Smooth muscle cell (in vitro differentiated cells): ENCODE results near the gene POU2F3. TPM values are rescaled to one million over a fixed set of nuclear protein-coding genes. Genes with fewer than 3 reads are reported as not detected.
"Not testable (repeated sequence)": the region's sequence is repeated elsewhere in the genome, so short reads cannot be mapped to it uniquely, and the experiment has no call there.

Experiments used
- DNase-seq: peaks from one replicate; lab custom pipeline; 2025; ENCODE audit not compliant: unreplicated experiment; lab: John Stamatoyannopoulos, UW
- H2AFZ ChIP-seq: fragments of 200-600 bp; sonication (generic); 2 replicates; pipeline ENCODE4 v1.6.0; 2016; ENCODE audit warnings: antibody characterized with exemption, low read depth, mild to moderate bottlenecking
- H3F3A ChIP-seq: fragments of 200-600 bp; sonication (generic); 2 replicates; pipeline ENCODE4 v1.6.0; 2017; ENCODE audit warnings: antibody characterized with exemption, low read depth
- H3K27ac ChIP-seq: fragments of 200-600 bp; sonication (generic); 2 replicates; pipeline ENCODE4 v1.5.1; 2016; ENCODE audit warnings: low read depth, mild to moderate bottlenecking
- H3K27me3 ChIP-seq: fragments of 200-600 bp; sonication (generic); 2 replicates; pipeline ENCODE4 v1.6.1; 2016; ENCODE audit warnings: low read depth, mild to moderate bottlenecking
- H3K36me3 ChIP-seq: fragments of 200-600 bp; sonication (generic); 2 replicates; pipeline ENCODE4 v1.5.1; 2016; ENCODE audit warnings: low read depth
- H3K4me1 ChIP-seq: fragments of 200-600 bp; sonication (generic); 2 replicates; pipeline ENCODE4 v1.5.1; 2016; ENCODE audit warnings: low read depth
- H3K4me2 ChIP-seq: fragments of 200-600 bp; sonication (generic); 2 replicates; pipeline ENCODE4 v1.6.0; 2016; ENCODE audit warnings: mild to moderate bottlenecking
- H3K4me3 ChIP-seq: fragments of 200-600 bp; sonication (generic); 2 replicates; pipeline ENCODE4 v1.5.1; 2016; ENCODE audit warnings: mild to moderate bottlenecking
- H3K79me2 ChIP-seq: fragments of 200-600 bp; sonication (generic); 2 replicates; pipeline ENCODE4 v1.6.0; 2016; ENCODE audit warnings: low read depth, mild to moderate bottlenecking
- H3K9ac ChIP-seq: fragments of 200-600 bp; sonication (generic); 2 replicates; pipeline ENCODE4 v1.6.0; 2016; ENCODE audit warnings: low read depth
- H3K9me3 ChIP-seq: fragments of 200-600 bp; sonication (generic); replicated peaks from 2 replicates; pipeline ENCODE4 v1.5.1; 2016; ENCODE audit warnings: low read depth
- H4K20me1 ChIP-seq: fragments of 200-600 bp; sonication (generic); 2 replicates; pipeline ENCODE4 v1.6.0; 2016; ENCODE audit warnings: low read depth
- CTCF ChIP-seq: fragments of 200-600 bp; sonication (generic); IDR thresholded peaks from 2 replicates; pipeline ENCODE4 v1.5.1; 2017; ENCODE audit warnings: borderline replicate concordance, mild to moderate bottlenecking, antibody characterized with exemption; ENCODE audit not compliant: insufficient read depth, poor library complexity, severe bottlenecking
- WGBS: methylation state at CpG from one replicate; pipeline ENCODE4 v1.1.7; 2016; ENCODE audit warnings: low lambda C conversion rate; 5-methylcytosine and 5-hydroxymethylcytosine counted together
- polyA plus RNA-seq: library from polyadenylated mRNA; unstranded; fragments of >200 nt; fragmentation: Nextera tagmentation; extraction: Ambion mirVana; gene quantifications from 2 replicates; pipeline ENCODE4 v1.2.1, GENCODE V29; 2016
- total RNA-seq: library from RNA; depleted of rRNA; stranded (reverse); fragments of >200 nt; gene quantifications from 2 replicates; pipeline ENCODE4 v1.2.3, GENCODE V29; 2014

Gene POU2F3
- total and polyA plus RNA-seq, 2 experiments from 2014 or later = 2.8 TPM; not detected in 1

DNA sequence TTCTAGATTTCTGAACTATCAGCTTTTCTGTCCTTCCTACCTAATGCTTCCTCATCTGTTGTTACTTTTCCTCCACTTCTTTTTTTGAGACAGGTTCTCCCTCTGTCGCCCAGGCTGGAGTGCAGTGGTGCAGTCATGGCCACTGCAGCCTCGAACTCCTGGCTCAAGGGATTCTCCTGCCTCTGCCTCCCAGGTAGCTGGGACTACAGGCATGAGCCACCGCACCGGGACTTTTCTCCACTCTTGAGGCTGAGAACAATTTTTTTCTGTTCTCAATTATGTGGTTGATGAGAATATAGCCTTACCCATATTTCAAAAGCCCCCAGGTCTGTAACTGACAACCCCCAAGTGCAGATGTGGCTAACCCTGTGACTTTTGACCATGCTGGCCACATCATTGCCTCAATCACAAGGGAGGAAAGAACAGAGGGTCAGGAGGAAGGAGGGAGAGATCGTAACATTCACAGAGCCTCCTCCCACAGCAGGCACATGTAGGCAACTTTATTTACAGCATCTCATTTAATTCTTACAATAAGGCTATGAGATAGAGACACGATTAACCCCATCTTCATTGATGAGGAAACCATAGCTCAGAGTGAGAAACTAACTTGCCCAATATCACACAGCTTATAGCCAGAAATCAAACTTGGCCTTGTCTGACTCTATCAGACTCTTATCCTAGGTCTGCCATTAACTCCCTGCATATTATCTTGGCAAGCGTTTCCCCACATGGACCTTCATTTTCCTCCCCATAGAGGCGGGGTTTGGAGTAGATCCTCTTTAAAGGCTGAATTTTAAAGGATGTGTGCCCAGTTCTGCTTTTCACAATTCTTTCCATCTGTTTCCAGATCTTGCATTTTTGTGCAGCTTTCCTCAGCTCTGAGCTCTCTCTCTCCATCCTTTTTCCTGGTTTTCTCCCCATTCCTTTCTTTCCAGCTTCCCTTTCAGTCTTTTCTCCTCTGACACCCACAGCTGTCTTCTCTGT lies 9.6 kb downstream of the POU2F3 start:
- Histone ChIP-seq H3K4me1 (peaks cover 5% of the 10 kb centered on the region), H3K4me3 (no peak overlapping the region), H3F3A (no peaks in the 10 kb centered on the region), H3K4me2 (peak overlapping the region; percentile 36), H3K9me3 (no peaks in the 10 kb centered on the region), H3K27me3 (peaks cover 27% of the 10 kb centered on the region), H3K79me2 (no peaks in the 10 kb centered on the region), H4K20me1 (no peaks in the 10 kb centered on the region), H2AFZ (no peak overlapping the region), H3K36me3 (no peaks in the 10 kb centered on the region), H3K27ac (peak overlapping the region; percentile 42), H3K9ac (no peak overlapping the region)
- no peak for DNase-seq
- no peak for TF ChIP-seq CTCF
- WGBS = 92% methylated on average over 8 of the region's 8 CpGs

GRCh38 chr11:120253377-120253776 lies 13.4 kb downstream of the POU2F3 start:
- not testable (repeated sequence) for H4K20me1 ChIP-seq, H3K9ac ChIP-seq, DNase-seq, H3K36me3 ChIP-seq, H3K79me2 ChIP-seq, H2AFZ ChIP-seq, H3K27ac ChIP-seq, H3K4me2 ChIP-seq, H3K4me3 ChIP-seq, H3K9me3 ChIP-seq, H3F3A ChIP-seq
- Histone ChIP-seq H3K4me1 (peaks cover 14% of the 10 kb centered on the region), H3K27me3 (peaks cover 34% of the 10 kb centered on the region)
- 97% methylated on average over 13 of the region's 13 CpGs for WGBS

DNA sequence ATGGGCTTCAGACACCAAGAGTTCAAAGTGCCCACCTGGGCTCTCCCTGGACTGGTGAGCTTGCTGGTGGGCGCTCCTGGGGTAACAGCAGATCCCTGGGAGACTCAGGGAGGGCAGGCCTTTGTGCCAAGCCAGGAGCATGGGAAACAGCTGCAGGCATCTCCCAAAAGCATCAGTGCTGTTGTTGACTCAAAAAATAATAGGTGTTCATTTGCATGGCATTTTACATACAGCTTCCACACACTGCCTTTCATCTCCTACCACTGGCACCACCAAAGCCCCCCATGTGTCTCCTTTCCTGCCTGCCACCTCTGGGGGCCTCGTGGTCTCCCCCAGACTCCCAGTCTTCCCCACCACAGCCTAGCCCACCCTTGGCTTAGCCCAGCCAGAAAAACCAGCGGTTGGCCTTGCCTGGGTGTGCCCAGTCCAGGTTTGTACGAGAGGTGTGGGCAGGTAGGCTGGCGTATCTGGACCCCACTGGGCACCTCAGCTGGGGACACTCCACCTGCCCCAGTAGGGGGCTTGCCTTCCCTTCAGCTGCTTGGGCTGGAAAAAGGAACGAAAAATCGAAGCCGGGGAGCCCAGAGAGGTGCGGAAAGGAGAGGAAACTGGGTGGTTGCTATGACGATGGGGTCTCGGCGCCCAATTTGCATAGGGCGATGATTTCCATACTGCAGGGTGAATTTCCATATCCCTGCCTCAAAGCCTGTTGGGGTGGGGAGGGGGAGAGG lies 15.0 kb downstream of the POU2F3 start:
- DNase-seq = no peak
- peaks cover 34% of the 10 kb centered on the region for H3K27me3 ChIP-seq
- WGBS = 22% methylated on average over 13 of the region's 13 CpGs

More for the DNA sequence above, 15.0 kb downstream of the POU2F3 start:
- Histone ChIP-seq H3K36me3 (no peaks in the 10 kb centered on the region), H3K79me2 (no peaks in the 10 kb centered on the region), H3K4me1 (peaks cover 8% of the 10 kb centered on the region), H3F3A (no peaks in the 10 kb centered on the region), H3K9me3 (no peaks in the 10 kb centered on the region), H3K4me2 (no peak overlapping the region), H4K20me1 (no peaks in the 10 kb centered on the region), H3K9ac (no peak overlapping the region), H3K27ac (no peak overlapping the region), H3K4me3 (no peak overlapping the region), H2AFZ (no peak overlapping the region)
- no peak for TF ChIP-seq CTCF
